Activated naive CD8-positive, alpha-beta T cell (primary cell): ENCODE results near the gene SNTG2.

Experiments used
- H3K27ac Mint-ChIP-seq: one replicate; pipeline ENCODE4 v1.8.0; 2021; ENCODE audit warnings: mixed read lengths
- H3K27me3 Mint-ChIP-seq: one replicate; pipeline ENCODE4 v1.8.0; 2021; ENCODE audit warnings: mixed read lengths
- H3K36me3 Mint-ChIP-seq: one replicate; pipeline ENCODE4 v1.8.0; 2021; ENCODE audit warnings: mixed read lengths
- H3K4me1 Mint-ChIP-seq: one replicate; pipeline ENCODE4 v1.8.0; 2021; ENCODE audit warnings: low read depth, mixed read lengths
- H3K4me3 Mint-ChIP-seq: one replicate; pipeline ENCODE4 v1.8.0; 2021; ENCODE audit warnings: mild to moderate bottlenecking, mixed read lengths
- H3K9me3 Mint-ChIP-seq: one replicate; pipeline ENCODE4 v1.8.0; 2021; ENCODE audit warnings: low read depth, mixed read lengths

SNTG2 gene

DNA sequence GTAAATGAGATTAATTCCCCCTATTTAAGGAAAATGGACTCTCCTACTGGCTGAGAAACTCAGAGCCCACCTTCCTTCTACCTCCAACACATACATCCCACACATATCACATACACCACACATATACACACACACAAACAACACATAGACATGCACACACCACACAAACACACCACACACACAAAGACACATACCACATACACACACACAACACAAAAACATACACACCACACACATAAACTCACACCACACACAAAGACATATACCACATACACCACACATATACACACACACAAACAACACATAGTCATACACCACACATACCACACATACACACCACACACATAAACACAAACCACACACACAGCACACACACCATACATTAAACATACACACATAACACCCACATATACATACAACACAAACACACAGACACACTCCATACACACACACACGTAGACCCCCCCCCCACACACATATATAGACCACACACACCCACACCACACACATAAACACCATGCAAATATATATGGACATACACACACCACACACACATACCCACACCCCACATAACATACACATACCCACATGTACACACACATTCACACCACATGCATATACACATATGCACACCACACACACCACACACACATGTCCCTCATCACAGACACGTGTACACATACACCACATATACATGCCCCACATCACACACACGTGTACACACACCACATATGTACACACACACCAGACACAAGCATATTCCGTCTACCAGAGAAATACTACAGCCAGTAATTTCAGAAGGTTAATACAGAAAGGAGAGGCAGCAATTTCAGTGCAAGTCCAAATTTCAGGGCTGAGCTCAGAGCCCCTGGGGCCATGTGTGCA is 204.3 kb downstream of the SNTG2 start:
- Mint-ChIP-seq H3K27ac (no peak overlapping the region), H3K36me3 (no peaks in the 10 kb centered on the region), H3K4me1 (peaks cover 3% of the 10 kb centered on the region), H3K27me3 (no peaks in the 10 kb centered on the region), H3K4me3 (no peak overlapping the region), H3K9me3 (no peaks in the 10 kb centered on the region)

DNA sequence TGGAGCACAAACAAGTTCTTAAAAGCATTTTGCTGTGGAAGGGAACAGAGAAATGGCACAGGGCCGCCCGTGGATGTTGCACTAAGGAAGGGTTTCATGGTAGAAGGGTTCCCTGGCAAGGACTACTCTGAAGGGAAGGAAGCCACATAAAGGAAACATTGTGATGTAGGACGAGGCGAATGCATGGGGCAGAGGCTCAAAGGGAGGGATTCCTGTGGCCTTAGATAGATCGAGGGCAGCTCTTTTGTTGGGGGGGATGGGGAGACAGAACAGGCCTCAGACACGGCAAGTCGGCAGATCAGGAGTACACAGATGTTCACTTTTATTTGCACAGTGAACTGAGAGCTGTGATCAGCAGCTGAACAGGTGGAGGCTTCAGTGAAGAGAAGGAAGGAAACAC is 205.4 kb downstream of the SNTG2 start:
- Mint-ChIP-seq H3K27ac (no peak overlapping the region), H3K4me1 (peaks cover 3% of the 10 kb centered on the region), H3K9me3 (no peaks in the 10 kb centered on the region), H3K4me3 (no peak overlapping the region), H3K36me3 (no peaks in the 10 kb centered on the region), H3K27me3 (no peaks in the 10 kb centered on the region)

DNA sequence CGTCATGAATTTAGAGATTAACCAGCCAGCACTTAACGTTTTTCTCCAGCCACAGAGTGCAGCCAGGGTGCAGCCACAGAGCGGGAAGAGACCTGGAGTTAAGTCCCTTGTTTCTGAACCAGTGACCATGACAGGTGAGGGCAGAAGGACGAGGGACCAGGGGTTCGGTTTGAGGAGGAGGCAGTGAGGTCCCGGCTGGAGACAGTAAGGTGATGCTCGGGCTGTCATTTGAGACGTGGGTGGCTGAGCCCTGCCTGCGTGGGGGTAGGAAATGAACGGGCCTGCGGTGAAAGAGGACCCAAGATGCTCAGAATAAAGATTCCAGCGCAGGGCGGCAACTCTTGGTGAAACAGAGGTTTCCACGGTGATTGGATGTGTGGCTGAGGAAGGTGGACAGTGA is 205.9 kb downstream of the SNTG2 start:
- H3K36me3 Mint-ChIP-seq = no peaks in the 10 kb centered on the region
- no peak overlapping the region for H3K4me3 Mint-ChIP-seq
- no peak overlapping the region for H3K27ac Mint-ChIP-seq
- H3K27me3 Mint-ChIP-seq = no peaks in the 10 kb centered on the region
- H3K9me3 Mint-ChIP-seq = no peaks in the 10 kb centered on the region
- H3K4me1 Mint-ChIP-seq = peaks cover 6% of the 10 kb centered on the region

DNA sequence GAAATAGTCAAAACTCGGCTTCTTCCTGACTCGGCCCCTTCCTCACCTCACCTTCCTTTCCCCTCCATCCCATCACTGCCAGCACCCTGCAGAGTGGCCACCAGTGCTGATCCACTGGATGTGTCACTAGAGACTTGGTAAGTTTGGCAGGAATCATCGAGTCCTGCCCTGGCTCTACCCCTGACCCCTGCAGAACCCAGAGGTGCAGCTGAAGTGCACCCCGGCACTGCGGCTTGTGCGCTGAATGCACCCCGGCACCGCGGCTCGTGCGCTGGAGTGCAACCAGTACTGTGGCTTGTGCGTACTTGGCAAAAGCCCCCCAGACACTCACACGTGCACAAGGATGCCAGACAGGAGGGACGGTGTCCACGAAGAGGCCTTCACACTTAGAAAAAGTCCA is 206.5 kb downstream of the SNTG2 start:
- Mint-ChIP-seq H3K9me3 (no peaks in the 10 kb centered on the region), H3K36me3 (no peaks in the 10 kb centered on the region), H3K4me1 (peaks cover 8% of the 10 kb centered on the region), H3K27ac (no peak overlapping the region), H3K27me3 (no peaks in the 10 kb centered on the region), H3K4me3 (no peak overlapping the region)

DNA sequence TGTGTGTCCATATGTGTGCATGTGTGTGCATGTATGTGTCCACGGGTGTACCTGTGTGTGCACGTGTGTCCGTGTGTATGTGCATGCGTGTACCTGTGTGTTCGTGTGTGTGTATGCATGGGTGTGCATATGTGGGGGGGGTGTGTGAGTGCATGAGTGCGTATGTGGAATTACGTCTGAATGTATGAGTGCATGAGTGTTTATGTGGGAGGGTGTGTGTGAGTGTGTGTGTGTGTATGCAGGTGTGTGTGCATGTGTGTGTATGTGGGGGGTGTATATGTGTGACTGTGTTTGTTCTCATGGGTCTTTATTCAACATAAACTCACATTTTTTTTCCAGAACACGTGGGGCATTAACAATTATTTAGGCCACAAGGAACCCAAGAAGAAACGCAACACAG is 208.4 kb downstream of the SNTG2 start:
- no peak overlapping the region for H3K27ac Mint-ChIP-seq
- peaks cover 10% of the 10 kb centered on the region for H3K36me3 Mint-ChIP-seq
- H3K4me3 Mint-ChIP-seq = no peak overlapping the region
- peaks cover 5% of the 10 kb centered on the region for H3K9me3 Mint-ChIP-seq
- H3K4me1 Mint-ChIP-seq = peaks cover 27% of the 10 kb centered on the region
- no peaks in the 10 kb centered on the region for H3K27me3 Mint-ChIP-seq

DNA sequence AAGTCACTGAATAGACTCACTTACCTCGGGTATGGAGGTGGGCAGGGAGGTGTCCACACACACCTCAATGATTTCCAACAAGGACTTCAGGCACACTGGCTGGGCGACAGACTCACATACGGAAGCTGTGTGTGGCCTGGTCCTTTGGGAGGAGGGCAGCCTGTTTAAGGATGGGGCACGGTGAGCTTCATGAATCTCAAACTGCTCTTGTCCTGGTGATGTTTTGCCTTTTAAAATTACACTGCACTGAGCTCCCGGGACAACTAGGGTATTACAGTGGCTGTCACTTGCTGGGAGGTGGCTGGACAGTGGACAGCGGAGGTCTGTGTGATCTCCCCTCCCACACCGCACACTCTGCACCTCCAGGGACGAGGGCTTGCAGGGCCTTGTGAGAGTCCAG is 211.6 kb downstream of the SNTG2 start:
- peak overlapping the region; percentile 75 for H3K4me3 Mint-ChIP-seq
- peaks cover 10% of the 10 kb centered on the region for H3K36me3 Mint-ChIP-seq
- H3K27ac Mint-ChIP-seq = peak overlapping the region; percentile 99
- peaks cover 41% of the 10 kb centered on the region for H3K4me1 Mint-ChIP-seq
- no peaks in the 10 kb centered on the region for H3K27me3 Mint-ChIP-seq
- H3K9me3 Mint-ChIP-seq = peaks cover 8% of the 10 kb centered on the region

DNA sequence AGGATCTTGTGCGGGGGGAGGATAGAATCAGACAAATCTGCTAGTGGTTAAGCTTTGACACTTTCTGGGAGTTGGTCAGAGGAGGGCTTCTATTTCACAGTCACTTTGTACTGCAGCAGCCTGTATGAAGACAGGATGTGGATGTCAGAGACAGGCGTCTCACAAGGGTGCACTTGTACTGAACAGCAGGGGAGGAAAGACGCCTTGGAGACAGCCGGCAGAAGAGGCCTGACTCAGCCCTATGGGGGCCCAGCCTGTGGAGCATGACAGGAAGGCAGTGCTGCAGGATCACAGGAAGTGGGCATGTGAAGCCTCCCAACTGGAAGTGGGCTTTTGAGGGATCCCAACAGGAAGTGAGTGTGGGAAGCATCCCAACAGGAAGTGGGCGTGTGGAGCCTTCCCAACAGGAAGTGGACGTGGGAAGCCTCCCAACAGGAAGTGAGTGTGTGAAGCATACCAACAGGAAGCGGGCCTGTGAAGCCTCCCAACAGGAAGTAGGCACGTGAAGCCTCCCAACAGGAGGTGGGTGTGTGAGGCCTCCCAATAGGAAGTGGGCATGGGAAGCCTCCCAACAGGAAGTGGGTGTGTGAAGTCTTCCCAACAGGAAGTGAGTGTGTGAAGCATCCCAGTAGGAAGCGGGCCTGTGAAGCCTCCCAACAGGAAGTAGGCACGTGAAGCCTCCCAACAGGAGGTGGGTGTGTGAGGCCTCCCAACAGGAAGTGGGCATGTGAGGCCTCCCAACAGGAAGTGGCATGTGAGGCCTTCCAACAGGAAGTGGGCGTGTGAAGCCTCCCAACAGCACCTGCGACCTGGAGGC is 212.3 kb downstream of the SNTG2 start:
- peaks cover 10% of the 10 kb centered on the region for H3K36me3 Mint-ChIP-seq
- peak overlapping the region; percentile 75 for H3K4me3 Mint-ChIP-seq
- peak overlapping the region; percentile 99 for H3K27ac Mint-ChIP-seq
- peaks cover 8% of the 10 kb centered on the region for H3K9me3 Mint-ChIP-seq
- H3K27me3 Mint-ChIP-seq = no peaks in the 10 kb centered on the region
- H3K4me1 Mint-ChIP-seq = peaks cover 41% of the 10 kb centered on the region

DNA sequence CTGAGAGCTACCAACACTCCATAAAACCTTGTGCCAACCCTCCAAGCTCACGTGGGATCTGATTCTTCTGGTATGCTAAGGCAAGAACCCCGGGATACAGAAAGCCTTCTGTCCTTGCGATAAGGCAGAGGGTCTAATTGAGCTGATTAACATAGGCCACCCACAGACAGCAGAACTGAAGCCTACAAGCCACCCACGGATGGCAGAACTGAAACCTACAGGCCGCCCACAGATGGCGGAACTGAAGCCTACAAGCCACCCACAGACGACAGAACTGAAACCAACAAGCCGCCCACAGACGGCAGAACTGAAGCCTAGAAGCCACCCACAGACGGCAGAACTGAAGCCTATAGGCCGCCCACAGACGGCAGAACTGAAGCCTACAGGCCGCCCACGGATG is 216.3 kb downstream of the SNTG2 start:
- no peaks in the 10 kb centered on the region for H3K27me3 Mint-ChIP-seq
- peaks cover 48% of the 10 kb centered on the region for H3K4me1 Mint-ChIP-seq
- peaks cover 8% of the 10 kb centered on the region for H3K9me3 Mint-ChIP-seq
- peaks cover 10% of the 10 kb centered on the region for H3K36me3 Mint-ChIP-seq
- H3K4me3 Mint-ChIP-seq = no peak overlapping the region
- peak overlapping the region; percentile 79 for H3K27ac Mint-ChIP-seq

DNA sequence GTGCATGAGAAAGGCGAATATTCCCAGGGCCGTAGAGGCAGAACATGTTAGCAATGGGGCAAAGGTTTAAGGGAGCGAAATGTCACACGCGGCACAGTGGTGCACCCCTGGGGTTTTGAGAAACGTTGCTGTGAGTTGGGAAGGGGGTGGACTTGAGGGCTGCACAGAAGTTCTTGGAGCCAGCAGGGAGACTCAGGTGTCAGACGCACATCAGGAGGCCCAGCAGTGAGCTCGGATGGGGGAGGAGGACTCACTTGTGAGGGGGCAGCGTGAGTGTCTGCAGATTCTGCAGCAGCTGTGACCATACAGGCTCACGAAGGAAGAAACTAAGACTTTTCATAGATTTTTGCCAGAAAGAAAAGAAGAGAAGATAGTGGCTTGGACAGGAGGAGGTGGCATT is 218.2 kb downstream of the SNTG2 start:
- Mint-ChIP-seq H3K27me3 (no peaks in the 10 kb centered on the region), H3K27ac (no peak overlapping the region), H3K4me3 (no peak overlapping the region), H3K36me3 (peaks cover 1% of the 10 kb centered on the region), H3K4me1 (peaks cover 29% of the 10 kb centered on the region), H3K9me3 (peaks cover 3% of the 10 kb centered on the region)

DNA sequence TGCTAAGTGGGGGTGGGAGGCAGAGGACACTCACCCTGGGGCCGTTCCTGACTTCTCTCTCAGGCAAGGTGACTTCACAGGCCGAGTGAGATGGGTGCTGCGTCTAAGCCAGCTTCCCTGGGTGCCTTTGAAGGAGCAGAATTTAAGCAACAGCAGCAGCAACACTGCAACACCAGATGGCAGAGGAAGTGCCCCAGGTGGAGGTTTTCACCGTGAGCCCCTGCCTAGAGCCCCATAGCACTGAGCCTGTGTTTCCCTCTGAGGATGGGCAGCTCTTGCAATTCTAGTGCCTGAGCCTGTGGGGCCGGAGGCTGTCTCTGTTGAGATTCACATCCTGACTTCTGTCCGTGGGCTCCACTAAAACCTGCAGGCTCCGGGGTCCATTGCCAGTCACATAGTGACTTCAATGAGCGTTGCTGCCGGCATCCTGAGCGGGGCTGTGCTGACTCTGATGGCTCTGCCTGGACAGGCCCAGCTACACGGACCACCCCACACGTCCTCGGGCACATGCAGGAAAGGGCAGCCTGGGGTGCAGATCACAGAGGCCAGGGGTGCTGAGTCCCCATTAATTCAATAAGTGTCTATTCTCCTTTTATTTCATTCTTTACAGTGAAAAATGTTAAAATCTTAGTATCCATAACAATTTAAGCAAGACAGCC is 218.8 kb downstream of the SNTG2 start:
- Mint-ChIP-seq H3K27me3 (no peaks in the 10 kb centered on the region), H3K4me3 (no peak overlapping the region), H3K4me1 (peaks cover 29% of the 10 kb centered on the region), H3K27ac (no peak overlapping the region), H3K36me3 (no peaks in the 10 kb centered on the region), H3K9me3 (peaks cover 3% of the 10 kb centered on the region)

DNA sequence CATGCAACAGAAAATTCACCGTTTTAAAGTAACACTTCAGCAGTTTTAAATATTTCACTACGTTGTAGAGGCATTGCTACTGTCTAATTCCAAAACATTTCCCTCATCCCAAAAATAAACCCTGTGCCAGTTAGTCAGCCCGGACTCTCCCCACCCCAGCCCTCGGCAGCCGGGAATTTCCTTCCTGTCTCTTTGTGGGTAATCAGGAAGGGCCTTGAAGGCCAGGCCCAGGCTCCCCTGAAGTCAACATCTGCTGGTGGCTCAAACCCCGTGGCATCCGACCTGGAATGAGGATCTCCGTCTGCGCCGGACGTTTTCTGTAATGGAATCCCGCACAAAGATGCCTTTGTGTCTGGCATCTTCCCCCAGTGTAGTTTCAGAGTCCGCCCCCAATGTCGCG is 219.6 kb downstream of the SNTG2 start:
- Mint-ChIP-seq H3K4me1 (peaks cover 30% of the 10 kb centered on the region), H3K36me3 (no peaks in the 10 kb centered on the region), H3K4me3 (no peak overlapping the region), H3K27me3 (no peaks in the 10 kb centered on the region), H3K27ac (no peak overlapping the region), H3K9me3 (peaks cover under 1% of the 10 kb centered on the region)

DNA sequence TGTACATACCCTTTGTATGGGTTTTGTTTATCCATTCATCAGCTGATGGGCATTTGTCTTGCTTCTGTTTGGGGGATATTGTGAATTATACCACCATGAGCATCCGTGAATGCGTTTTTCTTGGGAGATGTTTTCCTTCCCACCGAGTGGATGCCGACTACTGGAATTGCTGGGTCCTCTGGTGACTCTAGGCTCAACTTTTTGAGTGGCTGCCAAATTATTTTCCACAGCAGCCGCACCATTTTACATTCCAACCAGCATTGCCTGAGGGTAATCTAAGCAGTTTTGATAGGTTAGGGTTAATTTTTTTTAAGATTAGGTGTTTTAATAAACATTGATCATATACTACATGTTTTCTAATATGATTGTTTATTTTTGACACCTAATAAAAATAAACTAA is 220.1 kb downstream of the SNTG2 start:
- H3K4me3 Mint-ChIP-seq = no peak overlapping the region
- H3K27me3 Mint-ChIP-seq = no peaks in the 10 kb centered on the region
- H3K9me3 Mint-ChIP-seq = no peaks in the 10 kb centered on the region
- H3K27ac Mint-ChIP-seq = no peak overlapping the region
- H3K36me3 Mint-ChIP-seq = no peaks in the 10 kb centered on the region
- peaks cover 28% of the 10 kb centered on the region for H3K4me1 Mint-ChIP-seq

DNA sequence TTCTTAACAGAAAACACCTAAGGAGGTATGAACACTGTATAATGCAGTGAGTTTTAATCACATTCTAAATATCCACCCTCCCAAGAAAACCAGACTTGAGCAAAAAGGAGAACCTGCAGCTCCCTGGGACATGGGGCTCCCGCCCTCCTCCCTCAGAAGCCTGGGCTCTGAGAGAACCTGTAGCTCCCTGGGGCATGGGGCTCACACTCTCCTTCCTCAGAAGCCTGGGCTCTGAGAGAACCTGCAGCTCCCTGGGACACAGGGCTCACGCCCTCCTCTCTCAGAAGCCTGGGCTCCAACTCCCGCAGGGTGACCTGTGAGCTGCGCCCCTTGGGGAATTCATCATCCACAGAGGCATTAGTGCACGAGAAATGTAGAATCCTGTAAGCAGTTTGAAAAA is 222.9 kb downstream of the SNTG2 start:
- no peaks in the 10 kb centered on the region for H3K9me3 Mint-ChIP-seq
- no peak overlapping the region for H3K27ac Mint-ChIP-seq
- peaks cover 34% of the 10 kb centered on the region for H3K4me1 Mint-ChIP-seq
- peaks cover 3% of the 10 kb centered on the region for H3K36me3 Mint-ChIP-seq
- H3K4me3 Mint-ChIP-seq = no peak overlapping the region
- no peaks in the 10 kb centered on the region for H3K27me3 Mint-ChIP-seq

DNA sequence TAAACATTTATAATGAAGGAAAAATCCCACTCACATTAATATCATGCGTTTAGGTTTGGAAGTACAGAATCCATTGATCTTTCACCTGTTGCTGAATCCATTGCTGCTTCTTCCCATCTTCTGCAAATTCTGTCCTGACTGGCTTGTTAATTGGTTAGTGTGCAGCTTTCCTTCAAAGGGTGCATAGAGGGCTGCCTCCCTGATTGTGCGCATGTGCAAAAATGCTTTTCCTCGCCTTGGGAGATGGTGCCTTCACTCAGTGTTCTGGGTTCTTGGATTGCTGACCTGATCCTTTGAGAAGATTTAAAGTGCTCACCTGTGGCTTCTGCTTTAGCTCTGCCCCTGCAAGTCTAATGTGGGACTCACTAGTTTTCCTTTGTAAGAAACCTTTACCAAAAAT is 231.2 kb downstream of the SNTG2 start:
- Mint-ChIP-seq H3K27ac (no peak overlapping the region), H3K4me1 (peaks cover 4% of the 10 kb centered on the region), H3K36me3 (peaks cover 15% of the 10 kb centered on the region), H3K9me3 (no peaks in the 10 kb centered on the region), H3K4me3 (no peak overlapping the region), H3K27me3 (no peaks in the 10 kb centered on the region)

DNA sequence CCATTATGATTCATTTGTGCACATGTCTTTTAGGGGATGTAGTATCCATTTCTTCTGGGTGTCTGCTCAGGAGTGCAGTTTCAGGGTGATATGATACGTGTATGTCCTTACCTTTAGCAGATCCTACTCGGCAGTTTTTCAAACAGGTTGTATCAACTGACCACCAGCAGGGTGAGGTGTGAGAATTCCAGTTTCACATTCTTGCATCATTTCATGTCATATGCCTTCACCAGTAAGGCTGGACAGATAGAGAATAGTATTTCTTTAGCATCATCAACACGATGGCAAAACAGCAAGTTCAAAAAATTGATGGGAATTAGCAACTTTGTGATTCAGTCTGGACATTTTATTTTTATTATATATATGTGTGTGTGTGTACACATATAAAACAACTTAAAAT is 232.7 kb downstream of the SNTG2 start:
- Mint-ChIP-seq H3K9me3 (no peaks in the 10 kb centered on the region), H3K4me3 (no peak overlapping the region), H3K36me3 (peaks cover 13% of the 10 kb centered on the region), H3K27me3 (no peaks in the 10 kb centered on the region), H3K27ac (no peak overlapping the region), H3K4me1 (no peaks in the 10 kb centered on the region)
